Mesothelial cell of epicardium (in vitro differentiated cells): ENCODE data around the gene PFN3. TPM values are rescaled to one million over a fixed set of nuclear protein-coding genes. Genes with fewer than 3 reads are reported as not detected.
"Not testable (repeated sequence)": the region's sequence is repeated elsewhere in the genome, so short reads cannot be mapped to it uniquely, and the experiment has no call there.

Experiments
- DNase-seq, 2 experiments: peaks; one replicate each; pipeline ENCODE4 v3.0.0; 2021; ENCODE audit warnings: low spot score in 2 of 2; ENCODE audit not compliant: unreplicated experiment in 2 of 2
- H3K27ac Mint-ChIP-seq: 2 replicates; pipeline ENCODE4 v1.8.0; 2021; ENCODE audit warnings: mixed read lengths
- H3K27me3 Mint-ChIP-seq: 2 replicates; pipeline ENCODE4 v1.8.0; 2021; ENCODE audit warnings: low read depth, mixed read lengths
- H3K36me3 Mint-ChIP-seq: 2 replicates; pipeline ENCODE4 v1.8.0; 2021; ENCODE audit warnings: mixed read lengths
- H3K4me1 Mint-ChIP-seq: 2 replicates; pipeline ENCODE4 v1.8.0; 2021; ENCODE audit warnings: mixed read lengths
- H3K4me3 Mint-ChIP-seq: 2 replicates; pipeline ENCODE4 v1.8.0; 2021; ENCODE audit warnings: mild to moderate bottlenecking, moderate library complexity, mixed read lengths
- H3K9me3 Mint-ChIP-seq: 2 replicates; pipeline ENCODE4 v1.8.0; 2021; ENCODE audit warnings: mixed read lengths
- CTCF ChIP-seq: fragments of 200-600 bp; sonication (generic); IDR thresholded peaks from one replicate; pipeline ENCODE4 v1.5.0; 2021; ENCODE audit warnings: antibody characterized with exemption; ENCODE audit not compliant: unreplicated experiment
- total RNA-seq: library from RNA; stranded (reverse); gene quantifications from 3 replicates; pipeline ENCODE4 v1.2.1, GENCODE V29; 2021

PFN3 gene
- total RNA-seq, 1 donor from 2014 or later = not detected

- peaks cover 3% of the 10 kb centered on the region for H3K27me3 Mint-ChIP-seq
- no peak for DNase-seq
- TF ChIP-seq CTCF = no peak
- H3K9me3 Mint-ChIP-seq = no peaks in the 10 kb centered on the region
- no peak overlapping the region for H3K4me3 Mint-ChIP-seq
- no peaks in the 10 kb centered on the region for H3K4me1 Mint-ChIP-seq
- H3K36me3 Mint-ChIP-seq = no peaks in the 10 kb centered on the region
- no peak overlapping the region for H3K27ac Mint-ChIP-seq
Observed at GRCh38 chr5:177419046-177419445, 18.6 kb upstream of the PFN3 start.

- H3K9me3 Mint-ChIP-seq, H3K36me3 Mint-ChIP-seq, H3K27ac Mint-ChIP-seq, DNase-seq, H3K4me1 Mint-ChIP-seq, H3K4me3 Mint-ChIP-seq: not testable (repeated sequence)
- H3K27me3 Mint-ChIP-seq = peaks cover 19% of the 10 kb centered on the region
Observed at GRCh38 chr5:177417081-177417480, 16.6 kb upstream of the PFN3 start.

GRCh38 chr5:177414481-177414880 lies 14.0 kb upstream of the PFN3 start:
- no peak for DNase-seq
- no peak overlapping the region for H3K4me3 Mint-ChIP-seq
- H3K4me1 Mint-ChIP-seq = no peaks in the 10 kb centered on the region
- H3K36me3 Mint-ChIP-seq = no peaks in the 10 kb centered on the region
- H3K27me3 Mint-ChIP-seq = peaks cover 28% of the 10 kb centered on the region
- no peak overlapping the region for H3K27ac Mint-ChIP-seq
- TF ChIP-seq CTCF = no peak
- no peaks in the 10 kb centered on the region for H3K9me3 Mint-ChIP-seq

GRCh38 chr5:177412603-177413233 lies 12.3 kb upstream of the PFN3 start:
- no peak overlapping the region for H3K4me3 Mint-ChIP-seq
- H3K27me3 Mint-ChIP-seq = peaks cover 41% of the 10 kb centered on the region
- H3K4me1 Mint-ChIP-seq = no peaks in the 10 kb centered on the region
- no peak for DNase-seq
- H3K36me3 Mint-ChIP-seq = no peaks in the 10 kb centered on the region
- H3K27ac Mint-ChIP-seq = no peak overlapping the region
- TF ChIP-seq CTCF = no peak
- no peaks in the 10 kb centered on the region for H3K9me3 Mint-ChIP-seq

- no peaks in the 10 kb centered on the region for H3K4me1 Mint-ChIP-seq
- peaks cover 61% of the 10 kb centered on the region for H3K27me3 Mint-ChIP-seq
- no peak overlapping the region for H3K4me3 Mint-ChIP-seq
- no peaks in the 10 kb centered on the region for H3K36me3 Mint-ChIP-seq
- no peak for TF ChIP-seq CTCF
- no peak for DNase-seq
- no peaks in the 10 kb centered on the region for H3K9me3 Mint-ChIP-seq
- no peak overlapping the region for H3K27ac Mint-ChIP-seq
Observed at GRCh38 chr5:177410575-177410974, 10.1 kb upstream of the PFN3 start.

GRCh38 chr5:177409043-177409801 lies 8.8 kb upstream of the PFN3 start, which contains the start of gene F12:
TSS of gene F12 (minus strand) at chr5:177409564. CDS start at chr5:177409527, 37 bp downstream.
- no peak within 1 kb of the TSS for H3K27ac Mint-ChIP-seq
- TF ChIP-seq CTCF = no peak

More at GRCh38 chr5:177409043-177409801, 8.8 kb upstream of the PFN3 start, which contains the start of gene F12:
- H3K4me3 Mint-ChIP-seq = no peak within 1 kb of the TSS
- H3K36me3 Mint-ChIP-seq = no peaks in the 10 kb centered on the region
- no peak for DNase-seq
- H3K4me1 Mint-ChIP-seq = peaks cover 2% of the 10 kb centered on the region
- no peaks in the 10 kb centered on the region for H3K9me3 Mint-ChIP-seq
- H3K27me3 Mint-ChIP-seq = peaks cover 70% of the 10 kb centered on the region
